Epidermal melanocyte (primary cell): ENCODE measurements around the gene HS6ST2.

ENCODE experiments used
- DNase-seq: peaks from one replicate; pipeline ENCODE4 v3.0.0; 2011; ENCODE audit warnings: low spot score; ENCODE audit not compliant: insufficient read length

HS6ST2 gene

GRCh38 chrX:132853040-132853439, 105.4 kb downstream of the HS6ST2 start:
- no peak for DNase-seq

GRCh38 chrX:132848296-132848970, 110.0 kb downstream of the HS6ST2 start:
- no peak for DNase-seq

- no peak for DNase-seq
Measured at GRCh38 chrX:132843363-132843762, 115.1 kb downstream of the HS6ST2 start.

GRCh38 chrX:132842460-132843238, 115.8 kb downstream of the HS6ST2 start:
- no peak for DNase-seq

- DNase-seq = no peak
Measured at GRCh38 chrX:132837967-132838366, 120.5 kb downstream of the HS6ST2 start.

- no peak for DNase-seq
Measured at GRCh38 chrX:132837126-132837525, 121.3 kb downstream of the HS6ST2 start.

GRCh38 chrX:132836471-132836870, 122.0 kb downstream of the HS6ST2 start:
- no peak for DNase-seq

- DNase-seq = no peak
Measured at GRCh38 chrX:132834741-132835140, 123.7 kb downstream of the HS6ST2 start.

- DNase-seq = no peak
Measured at GRCh38 chrX:132834109-132834508, 124.3 kb downstream of the HS6ST2 start.

- DNase-seq = no peak
Measured at GRCh38 chrX:132833373-132833772, 125.1 kb downstream of the HS6ST2 start.

- no peak for DNase-seq
Measured at GRCh38 chrX:132831336-132831973, 127.0 kb downstream of the HS6ST2 start.

GRCh38 chrX:132822634-132823012, 135.8 kb downstream of the HS6ST2 start:
- no peak for DNase-seq

GRCh38 chrX:132821974-132822633, 136.3 kb downstream of the HS6ST2 start:
- DNase-seq = no peak

GRCh38 chrX:132820675-132821074, 137.8 kb downstream of the HS6ST2 start:
- no peak for DNase-seq

GRCh38 chrX:132819711-132820264, 138.6 kb downstream of the HS6ST2 start:
- no peak for DNase-seq

GRCh38 chrX:132818638-132819037, 139.8 kb downstream of the HS6ST2 start:
- DNase-seq = no peak

GRCh38 chrX:132815643-132816042, 142.8 kb downstream of the HS6ST2 start:
- DNase-seq = no peak

GRCh38 chrX:132810964-132811712, 147.3 kb downstream of the HS6ST2 start:
- no peak for DNase-seq

- DNase-seq = no peak
Measured at GRCh38 chrX:132810488-132810887, 147.9 kb downstream of the HS6ST2 start.

- no peak for DNase-seq
Measured at GRCh38 chrX:132809581-132809980, 148.8 kb downstream of the HS6ST2 start.
